ENCODE measurements around the gene BACH2. TPM values are rescaled to one million over a fixed set of nuclear protein-coding genes. Genes with fewer than 3 reads are reported as not detected.
"Not testable (repeated sequence)": the region's sequence is repeated elsewhere in the genome, so short reads cannot be mapped to it uniquely, and the experiment has no call there.

The BACH2 gene
- total RNA-seq, 1 experiment from 2014 or later: 0.06 TPM

DNA sequence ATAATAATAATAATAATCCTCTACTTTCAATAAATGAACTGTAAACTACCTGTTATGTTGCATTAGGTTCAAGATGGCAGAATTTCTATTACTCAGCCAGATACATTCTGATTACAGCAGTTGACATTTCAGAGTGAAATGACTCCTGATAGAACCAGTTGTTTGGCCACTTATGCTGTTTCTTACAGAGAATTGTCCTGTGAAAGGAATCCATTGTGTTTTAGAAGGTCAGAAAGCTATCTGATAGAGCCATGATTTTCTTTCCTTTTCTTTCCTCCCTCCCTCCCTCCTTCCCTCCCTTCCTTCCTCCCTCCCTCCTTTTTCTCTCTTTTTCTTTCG, 385.8 kb downstream of the BACH2 start:
- no peak for DNase-seq (ENCODE audit: low read depth)

GRCh38 chr6:89910001-89910901, 386.4 kb downstream of the BACH2 start:
- DNase-seq (ENCODE audit: low read depth): not testable (repeated sequence)

DNA sequence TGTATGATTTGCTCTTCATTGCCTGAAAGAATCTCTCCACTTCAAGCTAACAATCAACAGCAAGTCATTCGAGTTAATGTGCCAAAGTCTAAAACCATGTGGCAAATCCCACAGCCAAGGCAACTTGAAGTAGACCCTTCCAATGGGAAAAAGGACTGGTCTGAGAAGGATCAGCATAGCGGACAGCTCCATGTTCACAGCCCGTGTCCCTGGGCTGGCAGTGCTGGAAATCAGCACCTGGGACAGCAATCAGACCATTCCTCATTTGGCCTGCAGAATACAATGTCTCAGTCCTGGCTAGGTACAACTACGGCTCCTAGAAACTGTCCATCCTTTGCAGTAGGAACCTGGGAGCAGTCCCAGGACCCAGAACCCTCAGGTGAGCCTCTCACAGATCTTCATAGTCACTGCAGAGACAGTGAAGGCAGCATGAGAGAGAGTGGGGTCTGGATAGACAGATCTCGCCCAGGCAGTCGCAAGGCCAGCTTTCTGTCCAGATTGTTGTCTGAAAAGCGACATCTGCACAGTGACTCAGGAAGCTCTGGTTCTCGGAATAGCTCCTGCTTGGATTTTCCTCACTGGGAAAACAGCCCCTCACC, 401.3 kb downstream of the BACH2 start:
- DNase-seq (ENCODE audit: low read depth): peak; percentile 55

DNA sequence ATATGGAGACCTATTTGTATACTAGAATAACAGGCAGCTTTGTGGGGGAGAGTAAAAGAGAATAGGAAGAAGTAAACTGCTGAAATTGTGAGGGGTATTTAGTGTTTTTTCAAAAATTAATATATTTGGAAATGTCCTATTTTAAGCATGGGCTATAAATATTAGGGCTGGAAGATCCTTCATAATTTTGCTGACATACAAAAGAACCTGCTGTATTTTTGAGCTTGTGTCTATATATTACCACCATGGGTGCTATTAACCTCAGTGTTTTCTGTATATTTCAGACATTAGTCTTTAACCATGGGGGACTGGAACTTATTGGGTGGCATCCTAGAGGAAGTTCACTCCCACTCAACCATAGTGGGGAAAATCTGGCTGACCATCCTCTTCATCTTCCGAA, 402.5 kb downstream of the BACH2 start, which contains the start of gene GJA10:
Gene GJA10, plus strand, starts transcription at position 301 of the 400 bp plus-strand sequence. Its CDS starts 0 bp downstream, at position 301.
- no peak for DNase-seq (ENCODE audit: low read depth)

DNA sequence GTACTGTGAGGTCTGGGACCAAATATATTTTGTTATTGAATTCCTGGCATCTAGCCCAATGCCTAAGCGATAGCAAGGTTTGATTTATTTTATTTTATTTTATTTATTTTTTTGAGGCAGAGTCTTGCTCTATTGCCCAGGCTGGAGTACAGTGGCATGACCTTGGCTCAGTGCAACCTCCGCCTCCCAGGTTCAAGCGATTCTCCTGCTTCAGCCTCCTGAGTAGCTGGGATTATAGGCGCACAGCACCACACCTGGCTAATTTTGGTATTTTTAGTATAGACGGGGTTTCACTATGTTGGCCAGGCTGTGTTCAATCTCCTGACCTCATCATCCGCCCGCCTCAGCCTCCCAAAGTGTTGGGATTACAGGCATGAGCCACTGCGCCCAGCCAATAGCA, 404.1 kb downstream of the BACH2 start:
- DNase-seq (ENCODE audit: low read depth): not testable (repeated sequence)

DNA sequence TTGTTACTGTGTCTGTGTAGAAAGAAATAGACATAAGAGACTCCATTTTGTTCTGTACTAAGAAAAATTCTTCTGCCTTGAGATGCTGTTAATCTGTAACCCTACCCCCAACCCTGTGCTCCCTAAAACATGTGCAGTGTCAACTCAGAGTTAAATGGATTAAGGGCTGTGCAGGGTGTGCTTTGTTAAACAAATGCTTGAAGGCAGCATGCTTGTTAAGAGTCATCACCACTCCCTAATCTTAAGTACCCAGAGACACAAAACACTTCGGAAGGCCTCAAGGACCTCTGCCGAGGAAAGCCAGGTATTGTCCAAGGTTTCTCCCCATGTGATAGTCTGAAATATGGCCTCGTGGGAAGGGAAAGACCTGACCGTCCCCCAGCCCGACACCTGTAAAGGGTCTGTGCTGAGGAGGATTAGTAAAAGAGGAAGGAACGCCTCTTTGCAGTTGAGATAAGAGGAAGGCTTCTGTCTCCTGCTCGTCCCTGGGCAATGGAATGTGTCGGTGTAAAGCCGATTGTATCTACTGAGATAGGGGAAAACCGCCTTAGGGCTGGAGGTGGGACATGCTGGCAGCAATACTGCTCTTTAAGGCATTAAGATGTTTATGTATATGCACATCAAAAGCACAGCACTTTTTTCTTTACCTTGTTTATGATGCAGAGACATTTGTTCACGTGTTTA, 405.7 kb downstream of the BACH2 start:
- DNase-seq (ENCODE audit: low read depth): not testable (repeated sequence)

GRCh38 chr6:89888871-89889270, 407.8 kb downstream of the BACH2 start:
- no peak for DNase-seq (ENCODE audit: low read depth)

GRCh38 chr6:89888138-89888514, 408.5 kb downstream of the BACH2 start:
- no peak for DNase-seq (ENCODE audit: low read depth)

GRCh38 chr6:89887452-89888137, 409.0 kb downstream of the BACH2 start:
- DNase-seq (ENCODE audit: low read depth): no peak

DNA sequence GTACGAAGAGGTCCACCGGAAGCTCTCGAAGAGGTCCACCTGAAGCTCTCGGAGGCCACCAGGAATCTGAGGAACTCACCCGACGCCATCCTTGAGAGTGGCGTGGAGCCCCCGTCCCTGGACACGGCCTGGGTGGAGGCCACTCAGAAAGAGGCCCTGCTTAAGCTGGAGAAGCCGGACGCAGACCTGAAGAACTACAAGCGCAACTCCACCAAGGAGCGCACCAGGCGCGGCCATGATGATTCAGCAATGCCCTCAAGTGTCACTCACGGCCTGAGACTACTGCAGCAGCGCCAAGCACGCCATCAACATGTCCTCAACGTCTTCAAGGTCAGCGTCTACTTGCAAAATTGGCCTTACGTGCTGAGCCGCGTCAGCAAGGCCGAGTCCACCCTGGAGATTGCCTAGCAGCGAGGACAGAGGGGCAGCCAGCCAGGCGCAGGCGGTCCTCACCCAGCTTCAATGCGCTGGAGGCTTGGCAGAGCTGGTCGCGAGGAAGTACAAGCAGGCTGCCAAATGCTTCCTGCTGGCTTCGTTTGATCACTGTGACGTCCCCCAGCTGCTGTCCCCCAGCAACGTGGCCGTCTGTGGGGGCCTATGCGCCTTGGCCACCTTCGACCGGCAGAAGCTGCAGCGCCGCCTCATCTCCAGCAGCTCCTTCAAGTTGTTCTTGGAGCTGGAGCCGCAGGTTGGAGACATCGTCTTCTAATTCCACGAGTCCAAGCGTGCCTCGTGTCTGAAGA, 410.1 kb downstream of the BACH2 start:
- DNase-seq (ENCODE audit: low read depth): no peak
